ENCODE measurements around the gene CCT6A. TPM values are rescaled to one million over a fixed set of nuclear protein-coding genes. Genes with fewer than 3 reads are reported as not detected.
"Not testable (repeated sequence)": the region's sequence is repeated elsewhere in the genome, so short reads cannot be mapped to it uniquely, and the experiment has no call there.

CCT6A gene
- total RNA-seq, 4 donors from 2014 or later = 88.7 to 147 (median 118) TPM

DNA sequence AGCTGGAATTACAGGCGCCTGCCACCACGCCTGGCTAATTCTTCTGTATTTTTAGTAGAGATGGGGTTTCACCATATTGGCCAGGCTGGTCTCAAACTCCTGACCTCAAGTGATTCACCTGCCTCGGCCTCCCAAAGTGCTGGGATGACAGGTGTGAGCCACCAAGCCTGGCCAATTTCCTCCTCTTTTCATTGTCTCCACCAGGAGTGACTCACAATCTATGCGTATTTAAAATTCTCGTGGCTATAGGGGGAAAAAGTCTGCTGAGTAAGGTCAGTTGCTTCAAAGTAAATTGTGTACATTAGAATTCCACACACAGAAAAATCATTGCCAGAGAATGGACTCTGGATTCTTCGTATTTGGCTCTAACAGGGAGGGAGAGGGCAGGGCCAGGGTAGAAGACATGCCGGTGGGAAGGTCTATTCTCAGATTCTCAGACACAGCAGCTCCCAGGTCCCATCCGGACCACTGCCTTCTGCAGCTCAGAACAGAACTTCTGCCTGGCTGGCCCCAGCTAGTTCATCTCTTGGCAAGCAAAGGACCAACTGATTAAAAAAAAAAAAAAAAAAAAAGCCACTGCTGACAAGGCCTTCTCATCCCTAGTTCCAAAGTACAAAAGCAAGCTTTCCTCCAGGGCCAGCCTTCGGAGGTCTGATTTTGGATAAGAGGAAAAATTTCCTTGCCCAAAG lies 22.5 kb upstream of the CCT6A start:
- TF ChIP-seq, protein P1, sequence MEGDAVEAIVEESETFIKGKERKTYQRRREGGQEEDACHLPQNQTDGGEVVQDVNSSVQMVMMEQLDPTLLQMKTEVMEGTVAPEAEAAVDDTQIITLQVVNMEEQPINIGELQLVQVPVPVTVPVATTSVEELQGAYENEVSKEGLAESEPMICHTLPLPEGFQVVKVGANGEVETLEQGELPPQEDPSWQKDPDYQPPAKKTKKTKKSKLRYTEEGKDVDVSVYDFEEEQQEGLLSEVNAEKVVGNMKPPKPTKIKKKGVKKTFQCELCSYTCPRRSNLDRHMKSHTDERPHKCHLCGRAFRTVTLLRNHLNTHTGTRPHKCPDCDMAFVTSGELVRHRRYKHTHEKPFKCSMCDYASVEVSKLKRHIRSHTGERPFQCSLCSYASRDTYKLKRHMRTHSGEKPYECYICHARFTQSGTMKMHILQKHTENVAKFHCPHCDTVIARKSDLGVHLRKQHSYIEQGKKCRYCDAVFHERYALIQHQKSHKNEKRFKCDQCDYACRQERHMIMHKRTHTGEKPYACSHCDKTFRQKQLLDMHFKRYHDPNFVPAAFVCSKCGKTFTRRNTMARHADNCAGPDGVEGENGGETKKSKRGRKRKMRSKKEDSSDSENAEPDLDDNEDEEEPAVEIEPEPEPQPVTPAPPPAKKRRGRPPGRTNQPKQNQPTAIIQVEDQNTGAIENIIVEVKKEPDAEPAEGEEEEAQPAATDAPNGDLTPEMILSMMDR (IDR thresholded peaks at IDR 0.05) = no peak
- no peak for TF ChIP-seq POLR2A (IDR thresholded peaks at IDR 0.05)
- DNase-seq = no peak
- whole genome bisulfite sequencing, 2 donors = 96 to 97% methylated on average over 9 of the region's 9 CpGs
- Histone ChIP-seq H3K27me3 (no peaks in the 10 kb centered on the region), H3K4me1 (no peaks in the 10 kb centered on the region), H3K27ac (no peak overlapping the region), H3K4me3 (replicated peaks in 1 of 3) (no peak overlapping the region), H3K9me3 (no peaks in the 10 kb centered on the region), H3K36me3 (no peaks in the 10 kb centered on the region)
- intact Hi-C loops (cut with DNase I) = no loop called here

DNA sequence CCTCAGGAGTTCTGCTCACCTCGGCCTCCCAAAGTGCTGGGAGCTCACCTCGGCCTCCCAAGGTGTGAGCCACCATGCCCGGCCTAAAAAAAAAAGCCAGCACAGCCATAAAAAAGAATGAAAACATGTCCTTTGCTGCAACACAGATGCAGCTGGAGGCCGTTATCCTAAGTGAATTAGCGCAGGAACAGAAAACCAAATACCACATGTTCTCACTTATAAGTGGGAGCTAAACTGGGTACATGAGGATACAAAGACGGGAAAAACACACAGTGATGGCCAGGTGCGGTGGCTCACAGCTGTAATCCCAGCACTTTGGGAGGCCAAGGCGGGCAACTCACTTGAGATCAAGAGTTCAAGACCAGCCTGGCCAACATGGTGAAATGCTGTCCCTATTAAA lies 21.2 kb upstream of the CCT6A start:
- no peaks in the 10 kb centered on the region for H3K27me3 ChIP-seq
- TF ChIP-seq POLR2A (IDR thresholded peaks at IDR 0.05) = no peak
- TF ChIP-seq, protein P1 (IDR thresholded peaks at IDR 0.05) = no peak
- no peaks in the 10 kb centered on the region for H3K36me3 ChIP-seq
- H3K27ac ChIP-seq = no peak overlapping the region
- no peak for DNase-seq
- no peaks in the 10 kb centered on the region for H3K9me3 ChIP-seq
- intact Hi-C loops (cut with DNase I) = no loop called here
- no peak overlapping the region for H3K4me3 ChIP-seq (replicated peaks in 1 of 3)
- no peaks in the 10 kb centered on the region for H3K4me1 ChIP-seq
- WGBS, 2 donors = 97 to 98% methylated on average over 8 of the region's 8 CpGs

DNA sequence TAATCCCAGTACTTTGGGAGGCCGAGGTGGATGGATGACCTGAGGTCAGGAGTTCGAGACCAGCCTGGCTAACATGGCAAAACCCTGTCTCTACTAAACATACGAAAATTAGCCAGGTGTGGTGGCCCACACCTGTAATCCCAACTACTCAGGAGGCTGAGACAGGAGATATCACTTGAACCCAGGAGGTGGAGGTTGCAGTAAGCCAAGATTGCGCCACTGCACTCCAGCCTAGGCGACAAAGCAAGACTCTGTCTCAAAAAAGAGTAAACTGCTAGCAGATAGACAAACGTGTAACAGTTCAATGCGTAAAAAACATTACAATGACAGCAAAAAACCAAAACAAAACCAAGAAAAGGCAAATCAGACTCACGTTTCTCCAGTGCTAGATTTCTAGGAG lies 20.0 kb upstream of the CCT6A start:
- H3K4me3 ChIP-seq (replicated peaks in 1 of 3); H3K27ac ChIP-seq; DNase-seq; H3K9me3 ChIP-seq; H3K36me3 ChIP-seq; intact Hi-C loops (cut with DNase I); H3K4me1 ChIP-seq; H3K27me3 ChIP-seq: not testable (repeated sequence)
- WGBS, 2 donors = 84% methylated on average over 8 of the region's 8 CpGs

DNA sequence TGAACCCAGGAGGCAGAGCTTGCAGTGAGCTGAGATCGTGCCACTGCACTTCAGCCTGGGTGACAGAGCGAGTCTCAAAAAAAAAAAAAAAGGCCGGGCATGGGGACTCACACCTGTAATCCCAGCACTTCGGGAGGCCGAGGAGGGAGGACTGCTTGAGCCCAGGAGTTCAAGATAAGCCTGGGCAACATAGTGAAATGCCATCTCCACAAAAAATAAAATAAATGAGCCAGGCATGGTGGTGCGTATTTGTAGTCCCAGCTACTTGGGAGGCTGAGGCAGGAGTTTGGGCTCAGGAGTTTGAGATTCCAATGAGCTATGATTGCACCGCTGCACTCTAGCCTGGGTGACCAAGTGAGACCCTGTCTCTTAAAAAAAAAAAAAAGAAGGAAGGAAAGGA lies 19.0 kb upstream of the CCT6A start:
- WGBS, 2 donors = 97 to 99% methylated on average over 7 of the region's 7 CpGs
- H3K9me3 ChIP-seq; DNase-seq; H3K27ac ChIP-seq; H3K4me1 ChIP-seq; H3K36me3 ChIP-seq; H3K4me3 ChIP-seq (replicated peaks in 1 of 3); intact Hi-C loops (cut with DNase I); H3K27me3 ChIP-seq: not testable (repeated sequence)

DNA sequence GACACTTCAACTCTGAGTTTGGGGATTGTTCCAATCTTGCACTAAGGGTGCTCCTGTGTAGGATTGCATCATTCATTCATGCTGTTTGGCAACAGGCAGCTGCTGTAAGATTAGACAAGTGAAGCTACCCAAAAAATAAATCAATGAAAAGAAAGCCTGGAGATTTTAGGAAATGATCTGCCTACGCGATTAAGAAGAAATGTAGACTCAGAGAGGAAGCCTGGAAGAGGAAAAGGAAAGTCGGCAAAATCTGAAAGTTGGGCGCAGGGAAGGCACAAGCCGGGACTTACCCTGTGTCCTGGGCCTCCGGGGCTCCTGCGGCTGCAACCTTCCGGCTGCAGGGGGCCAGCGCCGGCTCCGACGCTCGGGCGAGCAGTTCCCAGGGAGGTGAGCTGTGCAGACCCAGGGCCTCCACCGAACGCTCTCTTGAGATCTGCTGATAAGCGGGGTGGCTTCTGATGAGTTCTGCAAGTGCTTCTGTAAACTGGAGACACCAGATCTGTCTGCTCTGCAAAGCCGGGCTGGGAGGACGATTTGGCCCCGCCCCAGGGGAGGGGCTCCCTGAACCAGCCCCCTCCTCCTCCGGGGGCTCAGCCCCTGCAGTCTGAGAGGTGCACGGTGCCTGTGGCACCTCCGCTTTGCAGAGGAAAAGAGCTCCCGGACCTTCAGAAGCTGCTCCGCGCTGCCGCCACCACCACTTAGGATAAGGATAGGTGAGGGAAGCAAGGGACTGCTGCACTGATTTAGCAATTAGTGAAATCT lies 17.7 kb upstream of the CCT6A start:
- H3K27ac ChIP-seq = no peak overlapping the region
- peak; percentile 64 to 67 for DNase-seq
- H3K4me1 ChIP-seq = no peaks in the 10 kb centered on the region
- TF ChIP-seq, protein P1 (IDR thresholded peaks at IDR 0.05) = peak in 4 of 6 experiments; percentile 19 to 42 (median 34)
- peak in 1 of 2 donors; percentile 54 for TF ChIP-seq POLR2A (IDR thresholded peaks at IDR 0.05)
- H3K36me3 ChIP-seq = no peaks in the 10 kb centered on the region
- H3K9me3 ChIP-seq = no peaks in the 10 kb centered on the region
- intact Hi-C loops (cut with DNase I) = no loop called here
- peak overlapping the region; percentile 42 to 71 (median 65) for H3K4me3 ChIP-seq (replicated peaks in 1 of 3)
- 1 to 4% methylated on average over 10 to 24 of the region's 27 CpGs for WGBS, 2 donors
- no peaks in the 10 kb centered on the region for H3K27me3 ChIP-seq

DNA sequence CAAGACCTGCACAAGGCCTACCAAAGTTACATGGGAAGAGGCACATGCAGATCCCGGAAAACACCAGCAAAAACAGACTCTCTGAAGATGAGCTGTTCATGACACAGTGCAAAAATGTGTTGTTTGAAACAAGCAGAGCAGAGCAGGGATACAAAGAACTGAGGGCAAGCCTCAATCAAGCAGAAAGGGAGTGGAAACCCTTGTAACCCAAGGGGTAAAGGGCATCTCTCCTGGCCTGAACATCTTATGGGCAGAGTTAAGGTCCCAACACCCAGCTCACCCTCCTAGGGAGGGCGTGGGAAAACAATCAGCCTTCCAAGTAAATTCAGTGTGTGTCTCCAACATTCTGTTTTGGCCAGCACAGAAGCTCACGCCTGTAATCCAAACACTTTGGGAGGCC lies 10.8 kb upstream of the CCT6A start:
- Histone ChIP-seq H3K9me3 (no peaks in the 10 kb centered on the region), H3K4me3 (replicated peaks in 1 of 3) (no peak overlapping the region), H3K27ac (no peak overlapping the region), H3K4me1 (no peaks in the 10 kb centered on the region), H3K36me3 (no peaks in the 10 kb centered on the region), H3K27me3 (no peaks in the 10 kb centered on the region)
- no peak for DNase-seq
- intact Hi-C loops (cut with DNase I) = no loop called here
- 99% methylated on average over 3 of the region's 3 CpGs for WGBS, 2 donors
- TF ChIP-seq, protein P1 (IDR thresholded peaks at IDR 0.05) = no peak
- no peak for TF ChIP-seq POLR2A (IDR thresholded peaks at IDR 0.05)

DNA sequence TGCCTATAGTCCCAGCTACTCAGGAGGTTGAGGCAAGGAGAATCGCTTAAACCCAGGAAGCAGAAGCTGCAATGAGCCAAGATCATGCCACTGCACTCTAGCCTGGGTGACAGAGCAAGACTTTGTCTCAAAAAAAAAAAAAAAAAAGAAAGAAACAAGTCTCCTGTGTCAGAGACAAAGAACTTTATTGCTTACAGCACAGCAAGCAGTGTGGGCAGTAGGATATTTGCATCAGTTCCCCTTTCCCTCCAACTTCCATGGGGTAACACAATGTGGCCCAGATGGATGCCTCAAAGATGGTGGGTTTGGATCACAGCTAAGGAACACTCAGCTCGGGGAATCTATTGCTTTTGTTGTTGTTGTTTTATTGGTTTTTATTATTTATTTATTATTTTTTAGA lies 5.8 kb upstream of the CCT6A start:
- H3K27me3 ChIP-seq; DNase-seq; H3K4me3 ChIP-seq (replicated peaks in 1 of 3); intact Hi-C loops (cut with DNase I); H3K36me3 ChIP-seq; H3K27ac ChIP-seq; H3K9me3 ChIP-seq: not testable (repeated sequence)
- 92 to 98% methylated on average over 2 of the region's 2 CpGs for WGBS, 2 donors
- peaks cover 15 to 22% of the 10 kb centered on the region in 2 donors for H3K4me1 ChIP-seq

Measured in thyroid gland (tissue), 4 donors.